Liver (tissue), 9 donors: ENCODE results near the gene H2BK1. TPM values are rescaled to one million over a fixed set of nuclear protein-coding genes. Genes with fewer than 3 reads are reported as not detected.

Experiments
- DNase-seq: peaks from one replicate; pipeline ENCODE4 v3.0.0-alpha.2; 2017; ENCODE audit warnings: low spot score
- H3K27ac ChIP-seq, 2 donors: one replicate each; pipeline ENCODE4 v1.7.0; 2013; ENCODE audit warnings: inconsistent platforms in 2 of 2, low read length in 2 of 2, control low read depth in 1 of 2, low read depth in 1 of 2, mild to moderate bottlenecking in 1 of 2
- H3K27me3 ChIP-seq, 4 donors: one replicate each; pipeline versions ENCODE4 v1.6.1 to v1.7.0; 2013; ENCODE audit warnings: low read length in 3 of 4, inconsistent platforms in 1 of 4, mild to moderate bottlenecking in 1 of 4, moderate library complexity in 1 of 4; ENCODE audit not compliant: control insufficient read depth in 4 of 4, insufficient read depth in 4 of 4
- H3K36me3 ChIP-seq, 4 donors: one replicate each; pipeline versions ENCODE4 v1.6.1 to v1.7.0; 2013; ENCODE audit warnings: low read length in 3 of 4, mild to moderate bottlenecking in 3 of 4, low read depth in 1 of 4, moderate library complexity in 1 of 4; ENCODE audit not compliant: control insufficient read depth in 4 of 4, insufficient read depth in 3 of 4
- H3K4me1 ChIP-seq, 4 donors: one replicate each; pipeline versions ENCODE4 v1.6.1 to v1.7.0; 2013; ENCODE audit warnings: low read length in 3 of 4, mild to moderate bottlenecking in 3 of 4, moderate library complexity in 1 of 4; ENCODE audit not compliant: control insufficient read depth in 4 of 4, insufficient read depth in 4 of 4
- H3K4me3 ChIP-seq, 3 donors: one replicate each; pipeline versions ENCODE4 v1.6.1 to v1.7.0; 2013; ENCODE audit warnings: low read length in 3 of 3, control low read depth in 1 of 3, low read depth in 1 of 3, mild to moderate bottlenecking in 1 of 3
- H3K9ac ChIP-seq, 2 donors: one replicate each; pipeline ENCODE4 v1.7.0; 2013; ENCODE audit warnings: low read length in 2 of 2, mild to moderate bottlenecking in 2 of 2, moderate library complexity in 2 of 2, control low read depth in 1 of 2, low read depth in 1 of 2
- H3K9me3 ChIP-seq, 4 donors: one replicate each; pipeline versions ENCODE4 v1.6.1 to v1.7.0; 2013; ENCODE audit warnings: low read length in 3 of 4; ENCODE audit not compliant: control insufficient read depth in 4 of 4
- ATF3 ChIP-seq: IDR thresholded peaks from 2 replicates; pipeline ENCODE4 v1.6.1; 2016; ENCODE audit warnings: antibody characterized with exemption
- EGR1 ChIP-seq, 2 donors: IDR thresholded peaks; 2 replicates each; pipeline ENCODE4 v1.6.1; 2016 to 2018; ENCODE audit warnings: antibody characterized with exemption in 2 of 2, low read depth in 2 of 2
- FOXA1 ChIP-seq: IDR thresholded peaks from 2 replicates; pipeline ENCODE4 v1.6.1; 2016; ENCODE audit warnings: antibody characterized with exemption
- FOXA2 ChIP-seq: IDR thresholded peaks from 2 replicates; pipeline ENCODE4 v1.6.1; 2016; ENCODE audit warnings: antibody characterized with exemption
- GABPA ChIP-seq, 2 donors: IDR thresholded peaks in 1 of 2; conservative IDR thresholded peaks in 1 of 2; 2 replicates each; pipeline ENCODE4 v1.6.1; 2016; ENCODE audit warnings: antibody characterized with exemption in 2 of 2, mild to moderate bottlenecking in 1 of 2, moderate library complexity in 1 of 2
- HNF4A ChIP-seq, 2 donors: conservative IDR thresholded peaks; 2 replicates each; pipeline ENCODE4 v1.6.1; 2016; ENCODE audit warnings: antibody characterized with exemption in 2 of 2, mild to moderate bottlenecking in 2 of 2
- HNF4G ChIP-seq: IDR thresholded peaks from 2 replicates; pipeline ENCODE4 v1.6.1; 2016; ENCODE audit warnings: antibody characterized with exemption
- JUND ChIP-seq, 2 donors: IDR thresholded peaks; 2 replicates each; pipeline ENCODE4 v1.6.1; 2016; ENCODE audit warnings: antibody characterized with exemption in 2 of 2
- NR2F2 ChIP-seq: IDR thresholded peaks from 2 replicates; pipeline ENCODE4 v1.6.1; 2016; ENCODE audit warnings: antibody characterized with exemption
- RAD21 ChIP-seq, 2 donors: IDR thresholded peaks; 2 replicates each; pipeline ENCODE4 v1.6.1; 2016; ENCODE audit warnings: antibody characterized with exemption in 2 of 2, mild to moderate bottlenecking in 2 of 2
- REST ChIP-seq: IDR thresholded peaks from 2 replicates; pipeline ENCODE4 v1.6.1; 2016; ENCODE audit warnings: antibody characterized with exemption, mild to moderate bottlenecking
- SP1 ChIP-seq: IDR thresholded peaks from 2 replicates; pipeline ENCODE4 v1.6.1; 2018; ENCODE audit warnings: antibody characterized with exemption, mild to moderate bottlenecking
- TAF1 ChIP-seq: conservative IDR thresholded peaks from 2 replicates; pipeline ENCODE4 v1.6.1; 2016; ENCODE audit warnings: antibody characterized with exemption, mild to moderate bottlenecking
- YY1 ChIP-seq: IDR thresholded peaks from 2 replicates; pipeline ENCODE4 v1.6.1; 2016; ENCODE audit warnings: antibody characterized with exemption, mild to moderate bottlenecking
- ZBTB33 ChIP-seq: IDR thresholded peaks from 2 replicates; pipeline ENCODE4 v1.6.1; 2016; ENCODE audit warnings: antibody characterized with exemption
- WGBS: extraction: QIAGEN DNeasy Blood & Tissue Kit; methylation state at CpG from one replicate; pipeline ENCODE4 v1.1.7; 2013; 5-methylcytosine and 5-hydroxymethylcytosine counted together
- polyA plus RNA-seq, 2 donors: library from polyadenylated mRNA; stranded (reverse) in 1 of 2; unstranded in 1 of 2; fragments of 200-250 nt in 1 of 2; fragments of >200 nt in 1 of 2; fragmentation: Nextera tagmentation in 1 of 2; extraction: Ambion mirVana in 1 of 2; gene quantifications; one replicate each; pipeline versions ENCODE4 v1.2.1 to v1.2.3, GENCODE V29; 2013 to 2015
- total RNA-seq, 2 donors: library from RNA; depleted of rRNA; stranded (reverse); fragments of >200 nt; gene quantifications; one replicate each; pipeline ENCODE4 v1.2.3, GENCODE V29; 2014
- TF ChIP-seq, protein P1 (sequence below): IDR thresholded peaks from 2 replicates; pipeline ENCODE4 v1.6.1; 2016; ENCODE audit warnings: antibody characterized with exemption
- TF ChIP-seq, protein P2 (sequence below): fragments of 150-350 bp; IDR thresholded peaks from 2 replicates; pipeline ENCODE4 v1.5.1; 2017; ENCODE audit warnings: improper control_type of control experiment, low read depth, low read length; ENCODE audit not compliant: missing input control
- donor health status: healthy.
- donor health status: healthy.
- donor health status: healthy.
- donor health status: healthy.
- donor health status: healthy.

The H2BK1 gene
- total and polyA plus RNA-seq, 4 donors, result not detected

DNA sequence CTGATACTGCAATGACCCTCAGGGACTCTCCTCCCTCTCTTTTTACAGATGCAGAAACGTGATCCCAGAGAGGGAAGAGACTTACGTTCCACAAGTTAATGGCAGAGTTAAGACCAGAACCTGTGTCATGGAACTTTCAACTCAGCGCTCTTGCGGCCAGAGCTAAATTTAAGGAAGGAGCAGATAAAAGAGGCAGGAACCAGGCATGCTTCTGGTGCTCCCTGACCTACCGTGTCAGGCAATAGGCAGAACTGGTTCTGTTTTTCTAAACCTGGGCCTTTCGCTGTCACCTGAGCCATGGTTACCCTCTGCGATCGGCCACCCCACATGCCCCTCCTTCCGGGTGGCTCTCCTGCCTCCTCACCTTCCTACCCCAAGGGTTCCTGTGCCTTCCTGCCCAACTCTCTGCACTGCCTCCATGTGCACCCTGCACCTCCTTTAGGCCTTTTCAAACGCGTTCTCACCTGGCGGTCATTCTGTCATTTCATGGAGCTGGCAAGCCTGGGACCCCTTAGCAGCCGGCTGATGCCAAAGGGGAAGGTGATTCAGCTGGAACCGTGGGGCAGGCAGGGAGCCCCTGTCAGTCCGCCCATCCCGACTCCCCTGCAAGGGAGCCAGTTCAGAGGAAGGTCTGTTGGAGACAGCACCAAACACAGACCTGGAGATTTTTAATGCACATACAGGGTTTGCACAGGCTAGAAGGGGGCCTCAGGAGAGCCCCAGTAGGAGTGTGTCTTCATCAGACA is 35.1 kb downstream of the H2BK1 start (continued):
- TF ChIP-seq REST (no peak), JUND (IDR thresholded peaks at IDR 0.05) (no peak), RAD21 (IDR thresholded peaks at IDR 0.05) (no peak)
- TF ChIP-seq, protein P1, sequence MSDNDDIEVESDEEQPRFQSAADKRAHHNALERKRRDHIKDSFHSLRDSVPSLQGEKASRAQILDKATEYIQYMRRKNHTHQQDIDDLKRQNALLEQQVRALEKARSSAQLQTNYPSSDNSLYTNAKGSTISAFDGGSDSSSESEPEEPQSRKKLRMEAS, result no peak

- H3K9me3 ChIP-seq, result no peaks in the 10 kb centered on the region
- H3K4me3 ChIP-seq, result no peak overlapping the region
- DNase-seq, result no peak
- H3K27me3 ChIP-seq, result no peaks in the 10 kb centered on the region
- 55% methylated on average over 77 of the region's 77 CpGs for WGBS
- no peak overlapping the region for H3K9ac ChIP-seq
- TF ChIP-seq REST (no peak), NR2F2 (no peak), GABPA (IDR thresholded peaks at IDR 0.05 in 1 of 2, conservative IDR thresholded peaks at IDR 0.05 in 1 of 2) (no peak), RAD21 (IDR thresholded peaks at IDR 0.05) (no peak), FOXA1 (no peak), YY1 (no peak), ZBTB33 (no peak), FOXA2 (no peak), HNF4A (conservative IDR thresholded peaks at IDR 0.05) (no peak), ATF3 (no peak), HNF4G (no peak), EGR1 (IDR thresholded peaks at IDR 0.05; ENCODE audit: low read depth in 2 of 2) (no peak), TAF1 (no peak), SP1 (no peak), JUND (IDR thresholded peaks at IDR 0.05) (no peak)
- TF ChIP-seq, protein P2, sequence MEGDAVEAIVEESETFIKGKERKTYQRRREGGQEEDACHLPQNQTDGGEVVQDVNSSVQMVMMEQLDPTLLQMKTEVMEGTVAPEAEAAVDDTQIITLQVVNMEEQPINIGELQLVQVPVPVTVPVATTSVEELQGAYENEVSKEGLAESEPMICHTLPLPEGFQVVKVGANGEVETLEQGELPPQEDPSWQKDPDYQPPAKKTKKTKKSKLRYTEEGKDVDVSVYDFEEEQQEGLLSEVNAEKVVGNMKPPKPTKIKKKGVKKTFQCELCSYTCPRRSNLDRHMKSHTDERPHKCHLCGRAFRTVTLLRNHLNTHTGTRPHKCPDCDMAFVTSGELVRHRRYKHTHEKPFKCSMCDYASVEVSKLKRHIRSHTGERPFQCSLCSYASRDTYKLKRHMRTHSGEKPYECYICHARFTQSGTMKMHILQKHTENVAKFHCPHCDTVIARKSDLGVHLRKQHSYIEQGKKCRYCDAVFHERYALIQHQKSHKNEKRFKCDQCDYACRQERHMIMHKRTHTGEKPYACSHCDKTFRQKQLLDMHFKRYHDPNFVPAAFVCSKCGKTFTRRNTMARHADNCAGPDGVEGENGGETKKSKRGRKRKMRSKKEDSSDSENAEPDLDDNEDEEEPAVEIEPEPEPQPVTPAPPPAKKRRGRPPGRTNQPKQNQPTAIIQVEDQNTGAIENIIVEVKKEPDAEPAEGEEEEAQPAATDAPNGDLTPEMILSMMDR, result no peak
- H3K36me3 ChIP-seq, result no peaks in the 10 kb centered on the region
- peaks cover 0 to 3% (median 0%) of the 10 kb centered on the region in 4 donors for H3K4me1 ChIP-seq
- H3K27ac ChIP-seq, result no peak overlapping the region
Observed at GRCh38 chr7:151174246-151175046, 35.8 kb downstream of the H2BK1 start.
